GM10248 (cell line): Measurements from ENCODE around the gene HES7.
"Not testable (repeated sequence)": the region's sequence is repeated elsewhere in the genome, so short reads cannot be mapped to it uniquely, and the experiment has no call there.

Experiments
- CTCF ChIA-PET: fragments of 300-600 bp; sonication (Branson Sonifier 250); formaldehyde crosslinking; extraction: SDS; loops from one replicate; lab custom pipeline; 2021; ENCODE audit warnings: antibody characterized with exemption; lab: Yijun Ruan, JAX
- POLR2A ChIA-PET: fragments of 350-650 bp; sonication (Branson Sonifier 250); formaldehyde crosslinking; extraction: SDS; loops from one replicate; lab custom pipeline; 2020; ENCODE audit warnings: antibody characterized with exemption; lab: Yijun Ruan, JAX
- DNase-seq: peaks from one replicate; pipeline ENCODE4 v3.0.0; 2012; ENCODE audit errors: extremely low spot score
- TF ChIP-seq, protein P1 (sequence below): IDR thresholded peaks from 2 replicates; pipeline ENCODE4 v1.5.1; 2012; ENCODE audit warnings: mild to moderate bottlenecking, low read depth; ENCODE audit errors: extremely low read depth, missing control alignments, control extremely low read depth

HES7 gene

DNA sequence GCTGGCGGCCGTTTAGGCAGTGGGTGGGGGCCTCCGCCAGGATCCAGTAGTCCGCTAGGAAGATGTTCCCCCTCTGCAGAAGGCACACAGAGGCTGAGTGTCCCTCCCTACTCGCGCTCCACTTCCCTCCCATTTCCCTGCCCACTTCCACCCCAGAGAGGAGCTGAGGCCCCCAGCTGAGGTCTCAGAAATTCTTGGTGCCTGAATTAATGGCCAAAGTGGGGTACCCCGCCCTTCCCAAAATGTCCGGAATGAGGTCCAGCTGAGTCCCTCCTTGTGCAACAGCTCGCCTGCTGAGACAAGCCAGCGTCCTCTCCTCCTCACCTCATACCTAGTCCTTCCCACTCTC, 13.5 kb downstream of the HES7 start:
- TF ChIP-seq, protein P1, sequence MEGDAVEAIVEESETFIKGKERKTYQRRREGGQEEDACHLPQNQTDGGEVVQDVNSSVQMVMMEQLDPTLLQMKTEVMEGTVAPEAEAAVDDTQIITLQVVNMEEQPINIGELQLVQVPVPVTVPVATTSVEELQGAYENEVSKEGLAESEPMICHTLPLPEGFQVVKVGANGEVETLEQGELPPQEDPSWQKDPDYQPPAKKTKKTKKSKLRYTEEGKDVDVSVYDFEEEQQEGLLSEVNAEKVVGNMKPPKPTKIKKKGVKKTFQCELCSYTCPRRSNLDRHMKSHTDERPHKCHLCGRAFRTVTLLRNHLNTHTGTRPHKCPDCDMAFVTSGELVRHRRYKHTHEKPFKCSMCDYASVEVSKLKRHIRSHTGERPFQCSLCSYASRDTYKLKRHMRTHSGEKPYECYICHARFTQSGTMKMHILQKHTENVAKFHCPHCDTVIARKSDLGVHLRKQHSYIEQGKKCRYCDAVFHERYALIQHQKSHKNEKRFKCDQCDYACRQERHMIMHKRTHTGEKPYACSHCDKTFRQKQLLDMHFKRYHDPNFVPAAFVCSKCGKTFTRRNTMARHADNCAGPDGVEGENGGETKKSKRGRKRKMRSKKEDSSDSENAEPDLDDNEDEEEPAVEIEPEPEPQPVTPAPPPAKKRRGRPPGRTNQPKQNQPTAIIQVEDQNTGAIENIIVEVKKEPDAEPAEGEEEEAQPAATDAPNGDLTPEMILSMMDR, result no peak
- ChIA-PET POLR2A (no interaction called here), CTCF (interaction anchor here (0.5 to 10.9 kb wide), 25 partner anchors 9 to 379 kb away, joined by 3 to 191 read pairs (median 4); partner anchors contain the start of genes ALOX12B and ALOXE3)
- DNase-seq, result no peak

DNA sequence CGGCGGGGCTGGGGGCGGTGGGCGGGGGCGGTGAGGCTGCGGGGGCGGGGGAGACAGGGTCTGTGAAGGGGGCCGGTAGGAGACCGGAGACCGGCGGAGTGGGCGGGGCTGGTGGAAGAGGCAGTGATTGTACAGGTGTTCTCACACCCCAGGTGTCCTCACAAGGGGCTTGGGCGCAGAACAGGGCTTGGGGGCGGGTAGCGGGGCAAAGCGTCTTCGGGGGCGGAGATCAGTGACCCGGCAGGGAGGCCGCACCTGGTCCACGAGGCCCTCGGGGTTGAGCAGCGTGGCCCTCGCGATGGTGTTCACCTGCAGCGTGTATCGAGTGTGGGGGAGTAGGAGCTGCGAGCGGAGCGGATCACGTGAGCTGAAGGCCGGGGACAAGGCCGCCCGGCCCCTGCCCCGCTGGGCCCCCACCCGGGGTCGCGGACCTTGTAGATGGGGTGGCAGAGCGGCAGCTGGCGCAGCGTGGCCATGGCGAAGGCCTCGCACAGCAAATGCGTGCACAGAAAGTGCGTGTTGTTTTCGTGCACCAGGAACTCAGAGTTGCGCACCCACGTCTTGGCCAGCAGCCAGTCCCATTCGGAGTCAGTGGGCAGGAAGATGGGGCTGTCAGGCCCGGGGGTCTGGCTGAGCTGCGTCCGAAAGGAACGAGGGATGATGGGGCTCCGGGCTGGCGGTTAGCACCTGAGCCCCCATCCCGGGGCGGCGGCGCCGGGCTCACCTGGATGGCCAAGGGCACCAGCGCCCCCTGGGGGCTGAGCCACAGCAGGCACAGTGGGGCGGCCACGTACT, 14.0 kb downstream of the HES7 start:
- POLR2A ChIA-PET, result no interaction called here
- TF ChIP-seq, protein P1, result peak; percentile 93
- DNase-seq, result peak; percentile 87

DNA sequence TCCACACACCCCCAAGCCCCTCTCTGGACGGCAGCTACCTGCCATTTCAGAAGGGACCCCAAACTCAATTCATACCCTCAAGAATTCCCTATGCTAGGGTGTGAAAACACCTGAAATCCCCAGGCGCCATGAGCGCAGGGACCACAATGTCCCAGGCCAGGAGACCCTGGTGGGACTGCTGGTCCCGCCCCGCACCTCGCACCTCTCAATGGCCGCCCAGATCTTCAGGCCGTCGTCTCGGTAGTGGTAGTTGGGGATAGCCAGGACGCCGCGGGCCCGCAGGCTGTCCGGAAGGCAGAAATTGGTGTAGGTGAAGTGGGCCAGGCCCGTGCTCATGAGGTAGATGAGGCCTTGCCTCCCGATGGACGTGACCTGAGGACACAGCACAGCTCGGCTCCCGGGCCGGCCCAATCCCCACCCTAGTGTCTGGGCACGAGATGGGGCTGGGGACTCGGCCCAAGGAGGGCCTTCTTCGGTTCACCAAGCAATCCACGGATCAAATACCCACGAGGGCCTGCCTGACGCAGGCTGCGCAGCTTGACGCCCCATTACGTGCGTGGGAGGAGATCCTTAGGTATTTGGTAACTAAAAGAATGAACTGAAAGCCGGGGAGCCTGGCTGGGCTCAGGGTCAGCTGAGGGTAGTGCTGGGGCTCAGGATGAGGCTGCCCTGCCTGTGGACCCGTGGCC, 14.8 kb downstream of the HES7 start:
- ChIA-PET POLR2A (no interaction called here), CTCF (interaction anchor here (0.8 to 10.9 kb wide), 15 partner anchors 9 to 90 kb away, joined by 3 to 191 read pairs (median 23); partner anchors contain the start of genes ALOX12B and ALOXE3)
- DNase-seq, result no peak
- TF ChIP-seq, protein P1, result no peak

More for the DNA sequence above, 14.0 kb downstream of the HES7 start:
- CTCF ChIA-PET, result interaction anchor here (0.5 to 10.9 kb wide), 23 partner anchors 9 to 378 kb away, joined by 3 to 191 read pairs (median 5); partner anchors contain the start of genes ALOX12B and ALOXE3

DNA sequence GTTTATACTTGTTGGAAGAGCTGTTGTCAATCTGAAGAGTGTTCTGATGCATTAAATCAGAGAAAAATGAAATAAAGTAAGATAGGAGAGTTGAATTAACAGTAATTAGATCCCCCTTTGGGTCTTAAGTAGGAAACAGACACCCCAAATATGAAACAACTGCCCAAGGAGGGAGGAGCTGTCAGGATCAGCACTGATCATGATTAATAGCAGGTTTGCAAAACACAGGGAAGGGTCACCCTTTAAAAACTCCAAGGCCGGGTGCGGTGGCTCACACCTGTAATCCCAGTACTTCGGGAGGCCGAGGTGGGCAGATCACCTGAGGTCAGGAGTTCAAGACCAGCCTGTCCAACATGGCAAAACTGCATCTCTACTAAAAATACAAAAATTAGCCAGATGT, 16.9 kb downstream of the HES7 start:
- POLR2A ChIA-PET, DNase-seq: not testable (repeated sequence)
- CTCF ChIA-PET, result interaction anchor here (4.4 to 10.9 kb wide), 4 partner anchors 12 to 48 kb away, joined by 30 to 191 read pairs (median 112); partner anchors contain the start of gene ALOXE3

DNA sequence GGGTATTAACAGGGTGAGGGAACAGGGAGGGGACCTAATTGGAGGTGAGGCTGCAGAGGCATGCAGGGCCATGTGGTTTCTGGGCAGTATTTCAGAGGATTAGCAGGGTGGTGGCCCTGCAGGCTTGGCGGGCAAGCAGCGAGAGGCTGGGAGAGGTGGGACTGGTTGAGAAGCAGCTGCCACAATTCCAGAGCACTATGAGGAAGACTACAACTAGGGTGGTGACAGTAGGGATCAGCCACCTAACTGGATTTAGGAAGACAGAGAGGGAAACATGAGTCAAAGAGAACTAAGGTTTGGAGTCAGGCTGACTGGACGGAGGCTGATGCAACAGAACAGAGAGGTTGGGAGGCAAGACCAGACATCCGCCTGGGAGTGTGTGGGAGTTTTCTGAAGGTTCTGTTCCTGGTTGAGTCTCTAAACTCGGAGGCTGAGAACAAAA, 17.9 kb downstream of the HES7 start:
- DNase-seq, result no peak
- POLR2A ChIA-PET, result no interaction called here
- CTCF ChIA-PET, result interaction anchor here (0.6 to 10.9 kb wide), 8 partner anchors 9 to 416 kb away, joined by 3 to 191 read pairs (median 18); partner anchors contain the start of gene ALOXE3
- TF ChIP-seq, protein P1, result no peak

DNA sequence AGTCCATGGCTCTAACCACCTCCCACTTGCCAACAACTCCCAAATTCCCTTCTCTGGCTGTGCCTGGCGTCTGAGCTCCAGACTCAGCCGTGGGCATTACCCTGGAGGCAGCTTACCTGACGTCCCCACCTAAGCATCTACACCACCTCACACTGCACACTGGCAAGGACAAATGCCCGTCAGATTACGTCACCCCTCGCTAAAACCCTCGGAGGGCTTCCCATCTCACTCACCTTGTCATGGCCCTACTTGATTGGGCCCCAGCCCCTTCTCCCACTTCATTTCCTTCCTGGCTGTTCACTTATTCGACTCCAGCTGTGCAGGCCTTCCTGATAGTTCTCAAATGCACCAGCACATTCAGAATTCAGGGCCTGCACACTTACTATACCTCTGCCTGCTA, 19.0 kb downstream of the HES7 start:
- ChIA-PET POLR2A (no interaction called here), CTCF (interaction anchor here (0.8 to 10.9 kb wide), 8 partner anchors 10 to 47 kb away, joined by 3 to 191 read pairs (median 12); partner anchors contain the start of gene ALOXE3)

More for the DNA sequence above, 19.0 kb downstream of the HES7 start:
- TF ChIP-seq, protein P1, result no peak
- DNase-seq, result no peak
